ENCODE data around the gene ENPEP. TPM values are rescaled to one million over a fixed set of nuclear protein-coding genes. Genes with fewer than 3 reads are reported as not detected.

Gene ENPEP
- total and polyA plus RNA-seq, 7 donors: 0.23 to 2.2 (median 0.99) TPM

GRCh38 chr4:110597582-110597981 lies 121.6 kb downstream of the ENPEP start:
- Histone ChIP-seq H3K27me3 (peaks cover 0 to 7% (median 0%) of the 10 kb centered on the region in 3 donors), H3K4me3 (no peak overlapping the region), H3K27ac (no peak overlapping the region), H3K9me3 (peaks cover 0 to 9% (median 1%) of the 10 kb centered on the region in 4 donors), H3K36me3 (no peaks in the 10 kb centered on the region), H3K4me1 (no peaks in the 10 kb centered on the region)
- intact Hi-C loops (cut with DNase I): no loop called here
- no peak for DNase-seq
- TF ChIP-seq CTCF (IDR thresholded peaks at IDR 0.05) (no peak), POLR2AphosphoS5 (IDR thresholded peaks at IDR 0.05) (no peak), POLR2A (IDR thresholded peaks at IDR 0.05) (no peak), EP300 (IDR thresholded peaks at IDR 0.05) (no peak)

DNA sequence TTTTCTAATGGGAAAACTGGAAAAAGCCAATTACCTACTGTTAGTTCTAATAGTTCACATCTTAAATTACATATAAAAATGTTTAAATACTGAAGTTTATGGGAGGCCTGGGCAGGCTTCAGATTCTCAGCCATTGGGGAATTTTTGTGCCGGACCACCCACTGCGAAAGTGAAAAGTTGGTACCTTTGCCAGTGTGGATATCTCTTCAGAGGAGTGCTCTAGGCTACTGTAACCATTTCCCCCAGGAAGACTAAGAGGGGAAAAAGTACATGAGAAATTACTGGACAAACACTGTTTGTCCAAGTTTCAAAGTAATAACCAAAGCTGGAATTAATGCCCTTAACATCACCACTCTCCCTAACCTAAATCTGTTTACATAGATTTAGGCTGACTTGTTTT lies 126.1 kb downstream of the ENPEP start:
- Histone ChIP-seq H3K4me3 (no peak overlapping the region), H3K36me3 (no peaks in the 10 kb centered on the region), H3K9me3 (no peaks in the 10 kb centered on the region), H3K4me1 (no peaks in the 10 kb centered on the region), H3K27me3 (peaks cover 0 to 8% (median under 1%) of the 10 kb centered on the region in 3 donors), H3K27ac (no peak overlapping the region)
- TF ChIP-seq POLR2AphosphoS5 (IDR thresholded peaks at IDR 0.05): no peak
- no peak for TF ChIP-seq EP300 (IDR thresholded peaks at IDR 0.05)
- TF ChIP-seq POLR2A (IDR thresholded peaks at IDR 0.05): no peak
- TF ChIP-seq CTCF (IDR thresholded peaks at IDR 0.05): no peak
- WGBS, 2 donors: 97 to 100% methylated on average over 2 of the region's 2 CpGs
- no peak for DNase-seq
- intact Hi-C loops (cut with DNase I): no loop called here

GRCh38 chr4:110605077-110605476 lies 129.1 kb downstream of the ENPEP start:
- H3K27ac ChIP-seq: no peak overlapping the region
- H3K4me3 ChIP-seq: no peak overlapping the region
- H3K27me3 ChIP-seq: peaks cover 0 to 34% (median 20%) of the 10 kb centered on the region in 3 donors
- no peaks in the 10 kb centered on the region for H3K4me1 ChIP-seq
- no peak for DNase-seq
- 90% methylated on average over 1 of the region's 1 CpG for WGBS, 2 donors
- no peaks in the 10 kb centered on the region for H3K9me3 ChIP-seq
- TF ChIP-seq EP300 (IDR thresholded peaks at IDR 0.05) (no peak), CTCF (IDR thresholded peaks at IDR 0.05) (no peak), POLR2AphosphoS5 (IDR thresholded peaks at IDR 0.05) (no peak), POLR2A (IDR thresholded peaks at IDR 0.05) (no peak)
- intact Hi-C loops (cut with DNase I): no loop called here
- no peaks in the 10 kb centered on the region for H3K36me3 ChIP-seq

GRCh38 chr4:110609044-110609750 lies 133.2 kb downstream of the ENPEP start:
- no peak for DNase-seq
- H3K36me3 ChIP-seq: no peaks in the 10 kb centered on the region
- H3K27me3 ChIP-seq: peaks cover 33 to 71% (median 61%) of the 10 kb centered on the region in 3 donors
- 29 to 46% methylated on average over 6 of the region's 6 CpGs for WGBS, 2 donors
- H3K4me3 ChIP-seq: no peak overlapping the region
- H3K27ac ChIP-seq: no peak overlapping the region
- H3K4me1 ChIP-seq: peaks cover 0 to 20% (median 11%) of the 10 kb centered on the region in 4 donors
- intact Hi-C loops (cut with DNase I): no loop called here
- H3K9me3 ChIP-seq: no peaks in the 10 kb centered on the region
- TF ChIP-seq EP300 (IDR thresholded peaks at IDR 0.05) (no peak), POLR2AphosphoS5 (IDR thresholded peaks at IDR 0.05) (no peak), POLR2A (IDR thresholded peaks at IDR 0.05) (no peak), CTCF (IDR thresholded peaks at IDR 0.05) (no peak)

- Histone ChIP-seq H3K9me3 (no peaks in the 10 kb centered on the region), H3K27me3 (peaks cover 47 to 85% (median 74%) of the 10 kb centered on the region in 3 donors), H3K4me3 (no peak overlapping the region), H3K36me3 (no peaks in the 10 kb centered on the region), H3K4me1 (peaks cover 0 to 20% (median 11%) of the 10 kb centered on the region in 4 donors), H3K27ac (no peak overlapping the region)
- no peak for DNase-seq
- intact Hi-C loops (cut with DNase I): no loop called here
- TF ChIP-seq POLR2A (IDR thresholded peaks at IDR 0.05) (no peak), POLR2AphosphoS5 (IDR thresholded peaks at IDR 0.05) (no peak)
- 4 to 6% methylated on average over 20 of the region's 20 CpGs for WGBS, 2 donors
Observed at GRCh38 chr4:110610620-110610939, 134.6 kb downstream of the ENPEP start.
